ENCODE data around the gene UMPS.

GRCh38 chr3:124698030-124698770 lies 32.1 kb upstream of the UMPS start:
- TF ChIP-seq POLR2A (IDR thresholded peaks at IDR 0.05; ENCODE audit: low read length) (no peak), GATA1 (IDR thresholded peaks at IDR 0.05; ENCODE audit: low read depth, low read length) (no peak)
